CD4-positive, alpha-beta T cell treated with Interleukin-6 for 4 hours (primary cell): ENCODE measurements around the gene VWF.

Experiments
- DNase-seq: peaks from one replicate; pipeline ENCODE4 v3.0.0-alpha.2; 2020; ENCODE audit warnings: mixed read lengths

Gene VWF

DNA sequence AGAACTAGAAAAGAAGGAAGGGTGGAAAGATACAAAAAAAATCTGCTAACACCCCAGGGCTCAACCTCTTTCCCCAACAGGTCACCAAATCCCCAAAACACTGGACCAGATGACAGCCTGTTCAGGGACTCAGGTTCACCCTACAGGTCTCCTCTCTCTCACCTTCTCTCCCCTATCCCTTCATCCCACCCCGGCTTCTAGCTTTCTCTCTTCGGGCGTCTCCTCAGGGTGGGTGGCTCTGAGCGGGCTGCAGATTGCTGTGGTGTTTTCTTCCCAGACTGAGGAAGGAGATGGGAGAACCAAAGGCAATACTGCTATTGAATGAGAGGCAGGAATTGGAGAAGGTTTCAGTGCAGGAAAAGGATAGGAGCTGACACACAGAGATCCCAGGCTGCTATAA is 218.7 kb downstream of the VWF start:
- no peak for DNase-seq

DNA sequence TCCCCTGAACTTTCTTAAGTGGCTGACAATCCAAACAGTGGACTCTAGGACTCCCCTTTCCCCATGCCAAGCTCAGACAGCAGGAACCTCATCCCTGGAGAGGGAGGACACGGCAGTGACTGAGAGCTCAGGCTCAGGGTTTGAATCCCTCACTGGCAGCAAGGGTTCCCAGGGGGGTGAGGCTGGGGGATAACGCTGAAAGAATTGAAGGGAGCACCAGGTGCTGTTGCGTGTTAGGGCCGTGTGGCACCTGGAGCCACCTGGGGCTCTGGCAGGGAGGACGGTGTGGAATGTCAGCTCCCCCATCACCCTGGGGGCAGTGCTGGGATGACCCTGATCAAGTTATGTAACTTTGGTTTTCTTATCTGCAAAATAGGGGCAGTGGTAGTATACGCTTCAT is 219.5 kb downstream of the VWF start:
- no peak for DNase-seq

- no peak for DNase-seq
These were observed 220.0 kb downstream of the VWF start for GRCh38 chr12:5904441-5904840.

- no peak for DNase-seq
These were observed 221.7 kb downstream of the VWF start for GRCh38 chr12:5902736-5903135.

GRCh38 chr12:5901416-5901815 is 223.1 kb downstream of the VWF start:
- no peak for DNase-seq

- DNase-seq, result no peak
These were observed 223.8 kb downstream of the VWF start for GRCh38 chr12:5900533-5901205.

- no peak for DNase-seq
These were observed 224.4 kb downstream of the VWF start for GRCh38 chr12:5900076-5900475.

GRCh38 chr12:5899675-5900074 is 224.8 kb downstream of the VWF start:
- DNase-seq, result no peak

DNA sequence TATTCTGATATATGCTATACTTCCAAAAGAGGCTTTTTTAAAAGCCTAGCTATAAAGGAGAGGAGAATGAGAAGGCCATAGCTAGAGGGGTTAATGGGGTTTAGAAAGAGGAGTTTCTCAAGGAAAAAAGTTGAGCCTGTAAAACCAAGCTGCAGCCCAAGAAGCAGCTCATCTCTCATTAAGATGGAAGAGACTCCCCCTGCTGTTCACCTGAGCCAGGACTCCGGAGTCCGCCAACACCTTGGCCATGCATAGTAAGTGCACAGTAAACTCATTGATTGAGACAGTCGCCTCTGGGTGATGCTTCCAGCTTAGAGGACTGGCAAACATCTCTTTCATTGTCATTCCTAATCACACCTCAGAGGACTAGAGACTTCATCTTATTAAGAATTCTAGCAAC is 225.6 kb downstream of the VWF start:
- DNase-seq, result no peak
